Type B pancreatic cell (in vitro differentiated cells): ENCODE data around the gene SMG1. TPM values are rescaled to one million over a fixed set of nuclear protein-coding genes. Genes with fewer than 3 reads are reported as not detected.
"Not testable (repeated sequence)": the region's sequence is repeated elsewhere in the genome, so short reads cannot be mapped to it uniquely, and the experiment has no call there.

Experiments used
- DNase-seq: peaks from one replicate; pipeline ENCODE4 v3.0.0; 2021; ENCODE audit warnings: mixed read lengths; ENCODE audit not compliant: unreplicated experiment; ENCODE audit errors: extremely low spot score
- H3K27ac Mint-ChIP-seq: 2 replicates; pipeline ENCODE4 v1.8.0; 2021; ENCODE audit warnings: mild to moderate bottlenecking, mixed read lengths
- H3K27me3 Mint-ChIP-seq: 2 replicates; pipeline ENCODE4 v1.8.0; 2021; ENCODE audit warnings: mixed read lengths
- H3K36me3 Mint-ChIP-seq: 2 replicates; pipeline ENCODE4 v1.8.0; 2021; ENCODE audit warnings: mixed read lengths
- H3K4me1 Mint-ChIP-seq: one replicate; pipeline ENCODE4 v1.8.0; 2021; ENCODE audit warnings: mixed read lengths; ENCODE audit not compliant: unreplicated experiment
- H3K4me3 Mint-ChIP-seq: 2 replicates; pipeline ENCODE4 v1.8.0; 2021; ENCODE audit warnings: mild to moderate bottlenecking, mixed read lengths
- H3K9me3 Mint-ChIP-seq: 2 replicates; pipeline ENCODE4 v1.8.0; 2021; ENCODE audit warnings: mixed read lengths
- CTCF ChIP-seq: fragments of 200-600 bp; sonication (generic); conservative IDR thresholded peaks from 2 replicates; pipeline ENCODE4 v1.5.0; 2021; ENCODE audit warnings: antibody characterized with exemption, mild to moderate bottlenecking
- total RNA-seq: library from RNA; stranded (reverse); gene quantifications from 2 replicates; pipeline ENCODE4 v1.2.1, GENCODE V29; 2021; ENCODE audit warnings: low replicate concordance

The SMG1 gene
- total RNA-seq, 1 donor from 2014 or later, result 80.5 TPM

- TF ChIP-seq CTCF, result no peak
- DNase-seq, result no peak
- Mint-ChIP-seq H3K9me3 (no peaks in the 10 kb centered on the region), H3K4me3 (peak overlapping the region; percentile 63), H3K36me3 (peaks cover 53% of the 10 kb centered on the region), H3K27me3 (no peaks in the 10 kb centered on the region), H3K4me1 (peaks cover 39% of the 10 kb centered on the region), H3K27ac (peak overlapping the region; percentile 62)
Measured at GRCh38 chr16:18784917-18785623, 141.1 kb downstream of the SMG1 start.

GRCh38 chr16:18783430-18784341, 142.5 kb downstream of the SMG1 start:
- no peaks in the 10 kb centered on the region for H3K27me3 Mint-ChIP-seq
- no peaks in the 10 kb centered on the region for H3K9me3 Mint-ChIP-seq
- no peak for DNase-seq
- H3K4me1 Mint-ChIP-seq, result peaks cover 31% of the 10 kb centered on the region
- peaks cover 42% of the 10 kb centered on the region for H3K36me3 Mint-ChIP-seq
- H3K4me3 Mint-ChIP-seq, result no peak overlapping the region
- peak overlapping the region; percentile 16 for H3K27ac Mint-ChIP-seq
- no peak for TF ChIP-seq CTCF

- no peak for TF ChIP-seq CTCF
- Mint-ChIP-seq H3K27ac (peak overlapping the region; percentile 16), H3K27me3 (no peaks in the 10 kb centered on the region), H3K36me3 (peaks cover 34% of the 10 kb centered on the region), H3K4me3 (no peak overlapping the region), H3K9me3 (no peaks in the 10 kb centered on the region), H3K4me1 (peaks cover 23% of the 10 kb centered on the region)
- no peak for DNase-seq
Measured at GRCh38 chr16:18782697-18783429, 143.3 kb downstream of the SMG1 start.

GRCh38 chr16:18781232-18781631, 145.0 kb downstream of the SMG1 start:
- H3K27ac Mint-ChIP-seq, H3K4me3 Mint-ChIP-seq, H3K27me3 Mint-ChIP-seq, H3K9me3 Mint-ChIP-seq, DNase-seq: not testable (repeated sequence)
- Mint-ChIP-seq H3K36me3 (peaks cover 24% of the 10 kb centered on the region), H3K4me1 (peaks cover 14% of the 10 kb centered on the region)

GRCh38 chr16:18780460-18781026, 145.7 kb downstream of the SMG1 start:
- H3K27me3 Mint-ChIP-seq, DNase-seq, H3K9me3 Mint-ChIP-seq, H3K4me3 Mint-ChIP-seq, H3K27ac Mint-ChIP-seq, H3K4me1 Mint-ChIP-seq: not testable (repeated sequence)
- H3K36me3 Mint-ChIP-seq, result peaks cover 19% of the 10 kb centered on the region

GRCh38 chr16:18777664-18778063, 148.5 kb downstream of the SMG1 start:
- not testable (repeated sequence) for H3K9me3 Mint-ChIP-seq, H3K4me1 Mint-ChIP-seq, DNase-seq, H3K4me3 Mint-ChIP-seq, H3K36me3 Mint-ChIP-seq, H3K27me3 Mint-ChIP-seq, H3K27ac Mint-ChIP-seq

GRCh38 chr16:18776334-18776733, 149.9 kb downstream of the SMG1 start:
- not testable (repeated sequence) for H3K9me3 Mint-ChIP-seq, H3K4me1 Mint-ChIP-seq, H3K36me3 Mint-ChIP-seq, H3K4me3 Mint-ChIP-seq, DNase-seq, H3K27ac Mint-ChIP-seq, H3K27me3 Mint-ChIP-seq

GRCh38 chr16:18774651-18775050, 151.6 kb downstream of the SMG1 start:
- not testable (repeated sequence) for H3K27me3 Mint-ChIP-seq, H3K4me1 Mint-ChIP-seq, H3K27ac Mint-ChIP-seq, H3K9me3 Mint-ChIP-seq, DNase-seq, H3K4me3 Mint-ChIP-seq, H3K36me3 Mint-ChIP-seq

GRCh38 chr16:18772171-18772570, 154.0 kb downstream of the SMG1 start:
- H3K4me3 Mint-ChIP-seq, H3K27ac Mint-ChIP-seq, H3K9me3 Mint-ChIP-seq, H3K4me1 Mint-ChIP-seq, DNase-seq, H3K36me3 Mint-ChIP-seq, H3K27me3 Mint-ChIP-seq: not testable (repeated sequence)

- not testable (repeated sequence) for H3K27me3 Mint-ChIP-seq, H3K36me3 Mint-ChIP-seq, H3K9me3 Mint-ChIP-seq, H3K4me3 Mint-ChIP-seq, DNase-seq, H3K4me1 Mint-ChIP-seq, H3K27ac Mint-ChIP-seq
Measured at GRCh38 chr16:18770336-18770962, 155.8 kb downstream of the SMG1 start.
